T-cell (primary cell): ENCODE results near the gene CDC45. TPM values are rescaled to one million over a fixed set of nuclear protein-coding genes. Genes with fewer than 3 reads are reported as not detected.
A peak's percentile ranks its signal among the peaks of the same experiment; 100 is the strongest.

Experiments used
- ATAC-seq, 4 experiments: fragments of 200-7000 bp in 3 of 4; fragments of 150-1000 bp in 1 of 4; cut with Tn5 transposase; replicated peaks in 1 of 4; 1 replicate in 3 of 4; 2 replicates in 1 of 4; pipeline ENCODE4 v1.10.0; 2021; ENCODE audit warnings: moderate library complexity in 3 of 4, mild to moderate bottlenecking in 2 of 4, moderate number of reproducible peaks in 1 of 4
- CTCF ChIA-PET, 2 donors: fragments of 300-600 bp; sonication (Branson Sonifier 250); formaldehyde crosslinking; loops; one replicate each; lab custom pipeline; 2022; ENCODE audit warnings: antibody characterized with exemption in 2 of 2; lab: Charles Lee
- POLR2A ChIA-PET, 2 donors: fragments of 300-600 bp; sonication (Branson Sonifier 250); formaldehyde crosslinking; loops; one replicate each; lab custom pipeline; 2022; ENCODE audit warnings: antibody characterized with exemption in 2 of 2; lab: Charles Lee
- DNase-seq, 35 experiments: peaks; one replicate each; pipeline versions ENCODE4 v3.0.0 to v3.0.0-alpha.2; 2013 to 2023
- H3K27ac ChIP-seq: one replicate; pipeline ENCODE4 v1.5.1; 2013; ENCODE audit warnings: low read length
- H3K27me3 ChIP-seq, 2 experiments: replicated peaks in 1 of 2; 1 replicate in 1 of 2; 2 replicates in 1 of 2; pipeline versions ENCODE4 v1.6.1 to v1.7.0; 2013; ENCODE audit warnings: low read length in 1 of 2, mixed read lengths in 1 of 2; ENCODE audit not compliant: control insufficient read depth in 2 of 2, insufficient read depth in 2 of 2; ENCODE audit errors: extremely low read depth in 1 of 2
- H3K36me3 ChIP-seq, 2 donors: 1 replicate in 1 of 2; 2 replicates in 1 of 2; pipeline versions ENCODE4 v1.6.1 to v1.7.0; 2013; ENCODE audit warnings: low read length in 1 of 2; ENCODE audit not compliant: control insufficient read depth in 2 of 2, insufficient read depth in 1 of 2; ENCODE audit errors: extremely low read depth in 1 of 2
- H3K4me1 ChIP-seq, 2 experiments: 1 replicate in 1 of 2; 2 replicates in 1 of 2; pipeline versions ENCODE4 v1.6.1 to v1.7.0; 2013; ENCODE audit warnings: low read length in 2 of 2, mixed read lengths in 1 of 2; ENCODE audit not compliant: insufficient read depth in 2 of 2, control insufficient read depth in 1 of 2; ENCODE audit errors: extremely low read depth in 1 of 2
- H3K4me3 ChIP-seq, 2 donors: 1 replicate in 1 of 2; 2 replicates in 1 of 2; pipeline versions ENCODE4 v1.5.1 to v1.7.0; 2013; ENCODE audit warnings: mild to moderate bottlenecking in 2 of 2, low read length in 1 of 2, moderate library complexity in 1 of 2; ENCODE audit not compliant: control insufficient read depth in 1 of 2; ENCODE audit errors: extremely low read depth in 1 of 2
- H3K9me3 ChIP-seq: 2 replicates; pipeline ENCODE4 v1.7.0; 2013
- H3K27ac Mint-ChIP-seq, 2 donors: one replicate each; pipeline ENCODE4 v1.8.0; 2020 to 2021; ENCODE audit warnings: mild to moderate bottlenecking in 2 of 2, mixed read lengths in 2 of 2
- H3K27me3 Mint-ChIP-seq, 2 donors: one replicate each; pipeline ENCODE4 v1.8.0; 2021 to 2022; ENCODE audit warnings: mixed read lengths in 2 of 2
- H3K36me3 Mint-ChIP-seq: one replicate; pipeline ENCODE4 v1.8.0; 2021; ENCODE audit warnings: mixed read lengths
- H3K4me1 Mint-ChIP-seq, 3 donors: one replicate each; pipeline ENCODE4 v1.8.0; 2020 to 2022; ENCODE audit warnings: mixed read lengths in 3 of 3, mild to moderate bottlenecking in 1 of 3
- H3K4me3 Mint-ChIP-seq, 3 donors: one replicate each; pipeline ENCODE4 v1.8.0; 2020 to 2022; ENCODE audit warnings: mild to moderate bottlenecking in 3 of 3, mixed read lengths in 3 of 3, moderate library complexity in 3 of 3
- H3K9me3 Mint-ChIP-seq, 3 donors: one replicate each; pipeline ENCODE4 v1.8.0; 2020 to 2022; ENCODE audit warnings: mixed read lengths in 3 of 3
- WGBS: methylation state at CpG from one replicate; pipeline ENCODE4 v1.1.5; 2013; ENCODE audit warnings: missing lambda C conversion rate; ENCODE audit not compliant: insufficient coverage; 5-methylcytosine and 5-hydroxymethylcytosine counted together
- total RNA-seq, 35 experiments: library from RNA in 6 of 35; stranded (reverse) in 6 of 35; fragments of 120-200 nt in 1 of 35; gene quantifications; one replicate each; pipeline versions ENCODE4 v1.2.1 to v1.2.4 and lab custom pipeline; 2013 to 2026

Gene CDC45
- total RNA-seq, 5 donors from 2014 or later (not counting 1 experiment from before 2014, with no cell fraction given): 0.56 to 2.7 (median 2.2) TPM

GRCh38 chr22:19455033-19455432 is 24.7 kb upstream of the CDC45 start:
- 100% methylated on average over 1 of the region's 2 CpGs for WGBS
- no peaks in the 10 kb centered on the region for H3K4me1 ChIP-seq
- H3K9me3 ChIP-seq: no peaks in the 10 kb centered on the region
- H3K27me3 ChIP-seq: no peaks in the 10 kb centered on the region
- no peaks in the 10 kb centered on the region for H3K4me1 Mint-ChIP-seq
- H3K27ac Mint-ChIP-seq: no peak overlapping the region
- H3K36me3 ChIP-seq: peaks cover 25 to 68% of the 10 kb centered on the region in 2 donors
- CTCF ChIA-PET: no interaction called here
- H3K27ac ChIP-seq: no peak overlapping the region
- H3K9me3 Mint-ChIP-seq: no peaks in the 10 kb centered on the region
- H3K27me3 Mint-ChIP-seq: no peaks in the 10 kb centered on the region
- H3K4me3 Mint-ChIP-seq: no peak overlapping the region
- peaks cover 45% of the 10 kb centered on the region for H3K36me3 Mint-ChIP-seq
- DNase-seq: no peak
- ATAC-seq: no peak
- H3K4me3 ChIP-seq: no peak overlapping the region
- POLR2A ChIA-PET: no interaction called here

- H3K27ac ChIP-seq: no peak overlapping the region
- H3K4me1 Mint-ChIP-seq: no peaks in the 10 kb centered on the region
- no peaks in the 10 kb centered on the region for H3K4me1 ChIP-seq
- ChIA-PET CTCF (no interaction called here), POLR2A (no interaction called here)
- H3K27me3 ChIP-seq: no peaks in the 10 kb centered on the region
- 82% methylated on average over 1 of the region's 4 CpGs for WGBS
- H3K36me3 ChIP-seq: peaks cover 30 to 71% of the 10 kb centered on the region in 2 donors
- H3K27ac Mint-ChIP-seq: no peak overlapping the region
- H3K9me3 ChIP-seq: no peaks in the 10 kb centered on the region
- H3K27me3 Mint-ChIP-seq: no peaks in the 10 kb centered on the region
- DNase-seq (no peak), ATAC-seq (peak in 1 of 4 experiments; percentile 12)
- peaks cover 44% of the 10 kb centered on the region for H3K36me3 Mint-ChIP-seq
- no peak overlapping the region for H3K4me3 ChIP-seq
- no peak overlapping the region for H3K4me3 Mint-ChIP-seq
- H3K9me3 Mint-ChIP-seq: no peaks in the 10 kb centered on the region
Measured at GRCh38 chr22:19455585-19456370, 23.9 kb upstream of the CDC45 start.

DNA sequence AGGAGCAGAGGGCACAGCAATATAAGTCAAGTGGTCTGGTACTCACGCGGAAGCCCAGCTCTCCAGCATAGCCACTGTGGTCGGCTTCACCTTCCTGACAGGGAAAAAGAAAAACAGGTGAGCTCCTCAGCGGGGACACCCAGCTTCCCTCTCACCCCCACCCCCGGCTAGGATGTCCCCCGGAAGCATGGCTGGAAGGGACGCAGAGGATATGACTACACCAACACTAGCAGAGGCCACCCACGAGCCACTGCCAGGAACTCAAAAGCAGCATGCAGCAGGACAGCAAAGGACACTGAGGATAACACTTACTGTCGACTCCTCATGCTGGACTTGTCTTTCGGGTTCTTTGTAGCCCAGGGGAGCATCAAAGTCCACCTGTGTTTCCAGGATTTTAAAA is 23.2 kb upstream of the CDC45 start:
- H3K4me3 ChIP-seq: no peak overlapping the region
- CTCF ChIA-PET: no interaction called here
- DNase-seq (no peak), ATAC-seq (no peak)
- no peaks in the 10 kb centered on the region for H3K27me3 ChIP-seq
- no peaks in the 10 kb centered on the region for H3K4me1 Mint-ChIP-seq
- no peak overlapping the region for H3K27ac Mint-ChIP-seq
- no peaks in the 10 kb centered on the region for H3K9me3 Mint-ChIP-seq
- no peak overlapping the region for H3K4me3 Mint-ChIP-seq
- no peaks in the 10 kb centered on the region for H3K4me1 ChIP-seq
- no peaks in the 10 kb centered on the region for H3K9me3 ChIP-seq
- no peaks in the 10 kb centered on the region for H3K27me3 Mint-ChIP-seq
- WGBS: 98% methylated on average over 7 of the region's 10 CpGs
- POLR2A ChIA-PET: no interaction called here
- H3K36me3 Mint-ChIP-seq: peaks cover 44% of the 10 kb centered on the region
- no peak overlapping the region for H3K27ac ChIP-seq
- peaks cover 31 to 73% of the 10 kb centered on the region in 2 donors for H3K36me3 ChIP-seq

DNA sequence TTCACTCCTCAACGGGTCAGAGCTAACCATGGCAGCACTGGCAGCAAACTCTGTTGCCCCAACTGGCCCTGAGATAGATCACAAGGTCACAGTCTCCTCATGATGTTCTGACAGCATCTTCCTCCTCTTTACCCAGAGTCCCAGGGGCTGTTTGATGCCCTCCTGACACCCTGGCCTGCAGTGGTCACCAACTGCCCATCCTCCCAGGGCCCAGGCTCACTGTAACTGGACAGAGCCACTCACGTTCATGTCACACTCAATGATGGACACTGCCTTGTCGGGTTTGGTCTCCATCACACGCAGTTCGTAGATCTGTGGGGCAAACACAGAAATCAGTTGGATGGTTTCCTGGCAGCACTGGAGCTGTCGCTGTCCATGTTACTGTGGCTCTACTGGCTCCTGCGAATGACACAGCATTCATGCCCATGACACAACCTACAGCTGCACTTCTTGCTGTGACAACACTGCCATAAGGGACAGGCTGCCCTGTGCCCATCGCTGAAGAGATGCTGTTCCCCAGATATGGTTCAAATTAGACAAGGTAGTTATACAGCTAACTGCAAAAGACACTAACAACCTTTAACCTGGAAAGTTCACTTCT is 21.8 kb upstream of the CDC45 start:
- Mint-ChIP-seq H3K4me1 (no peaks in the 10 kb centered on the region), H3K4me3 (no peak overlapping the region), H3K27ac (no peak overlapping the region), H3K9me3 (no peaks in the 10 kb centered on the region), H3K36me3 (peaks cover 45% of the 10 kb centered on the region), H3K27me3 (no peaks in the 10 kb centered on the region)
- ChIA-PET CTCF (no interaction called here), POLR2A (interaction anchor here in 1 of 2 donors (0.7 kb wide), 1 partner anchor 43 kb away, joined by 3 read pairs; no protein-coding TSS in a partner anchor)
- H3K9me3 ChIP-seq: no peaks in the 10 kb centered on the region
- DNase-seq (no peak), ATAC-seq (no peak)
- no peak overlapping the region for H3K4me3 ChIP-seq
- WGBS: 96% methylated on average over 7 of the region's 8 CpGs
- H3K27me3 ChIP-seq: no peaks in the 10 kb centered on the region
- H3K4me1 ChIP-seq: no peaks in the 10 kb centered on the region
- peaks cover 32 to 66% of the 10 kb centered on the region in 2 donors for H3K36me3 ChIP-seq
- no peak overlapping the region for H3K27ac ChIP-seq

GRCh38 chr22:19460036-19460435 is 19.7 kb upstream of the CDC45 start:
- WGBS: 100% methylated on average over 1 of the region's 2 CpGs
- H3K27me3 Mint-ChIP-seq: no peaks in the 10 kb centered on the region
- no peak overlapping the region for H3K27ac ChIP-seq
- no peaks in the 10 kb centered on the region for H3K27me3 ChIP-seq
- DNase-seq: no peak
- ChIA-PET POLR2A (no interaction called here), CTCF (interaction anchor here (0.6 to 0.7 kb wide), 2 partner anchors 19 to 48 kb away, joined by 4 to 8 read pairs; partner anchors contain the start of gene CDC45 (in 1 of the 2))
- H3K36me3 ChIP-seq: peaks cover 28 to 63% of the 10 kb centered on the region in 2 donors
- H3K4me1 ChIP-seq: no peaks in the 10 kb centered on the region
- no peaks in the 10 kb centered on the region for H3K9me3 ChIP-seq
- H3K27ac Mint-ChIP-seq: no peak overlapping the region
- H3K4me3 ChIP-seq: no peak overlapping the region
- no peaks in the 10 kb centered on the region for H3K9me3 Mint-ChIP-seq
- no peak overlapping the region for H3K4me3 Mint-ChIP-seq
- no peak for ATAC-seq
- peaks cover 0 to 3% (median 0%) of the 10 kb centered on the region in 3 donors for H3K4me1 Mint-ChIP-seq
- H3K36me3 Mint-ChIP-seq: peaks cover 40% of the 10 kb centered on the region

GRCh38 chr22:19461506-19461905 is 18.2 kb upstream of the CDC45 start:
- Mint-ChIP-seq H3K36me3 (peaks cover 35% of the 10 kb centered on the region), H3K27ac (no peak overlapping the region), H3K9me3 (no peaks in the 10 kb centered on the region), H3K27me3 (no peaks in the 10 kb centered on the region), H3K4me3 (no peak overlapping the region), H3K4me1 (peaks cover 0 to 3% (median 0%) of the 10 kb centered on the region in 3 donors)
- H3K4me1 ChIP-seq: no peaks in the 10 kb centered on the region
- WGBS: no CpG with 5 or more reads among the region's 1 CpG
- no peaks in the 10 kb centered on the region for H3K27me3 ChIP-seq
- H3K36me3 ChIP-seq: peaks cover 20 to 63% of the 10 kb centered on the region in 2 donors
- DNase-seq (no peak), ATAC-seq (no peak)
- CTCF ChIA-PET: no interaction called here
- H3K9me3 ChIP-seq: no peaks in the 10 kb centered on the region
- POLR2A ChIA-PET: no interaction called here
- H3K27ac ChIP-seq: no peak overlapping the region
- H3K4me3 ChIP-seq: no peak overlapping the region
